HL-60 (cell line): ENCODE results near the gene ZSWIM9.

ENCODE experiments used
- CTCF ChIP-seq: IDR thresholded peaks from one replicate; pipeline ENCODE4 v1.5.1; 2011; ENCODE audit warnings: low read length, control low read depth, inconsistent platforms; ENCODE audit not compliant: insufficient read depth
- POLR2AphosphoS5 ChIP-seq: IDR thresholded peaks from 2 replicates; pipeline ENCODE4 v1.6.1; 2012; ENCODE audit warnings: low read depth
- SPI1 ChIP-seq: IDR thresholded peaks from 2 replicates; pipeline ENCODE4 v1.6.1; 2012; ENCODE audit warnings: low read depth, mild to moderate bottlenecking, borderline replicate concordance

GRCh38 chr19:48244281-48244680 lies 73.8 kb downstream of the ZSWIM9 start:
- TF ChIP-seq CTCF (no peak), SPI1 (peak; percentile 93), POLR2AphosphoS5 (no peak)
